Measurements from ENCODE around the gene IFITM5.
"Not testable (repeated sequence)": the region's sequence is repeated elsewhere in the genome, so short reads cannot be mapped to it uniquely, and the experiment has no call there.

DNA sequence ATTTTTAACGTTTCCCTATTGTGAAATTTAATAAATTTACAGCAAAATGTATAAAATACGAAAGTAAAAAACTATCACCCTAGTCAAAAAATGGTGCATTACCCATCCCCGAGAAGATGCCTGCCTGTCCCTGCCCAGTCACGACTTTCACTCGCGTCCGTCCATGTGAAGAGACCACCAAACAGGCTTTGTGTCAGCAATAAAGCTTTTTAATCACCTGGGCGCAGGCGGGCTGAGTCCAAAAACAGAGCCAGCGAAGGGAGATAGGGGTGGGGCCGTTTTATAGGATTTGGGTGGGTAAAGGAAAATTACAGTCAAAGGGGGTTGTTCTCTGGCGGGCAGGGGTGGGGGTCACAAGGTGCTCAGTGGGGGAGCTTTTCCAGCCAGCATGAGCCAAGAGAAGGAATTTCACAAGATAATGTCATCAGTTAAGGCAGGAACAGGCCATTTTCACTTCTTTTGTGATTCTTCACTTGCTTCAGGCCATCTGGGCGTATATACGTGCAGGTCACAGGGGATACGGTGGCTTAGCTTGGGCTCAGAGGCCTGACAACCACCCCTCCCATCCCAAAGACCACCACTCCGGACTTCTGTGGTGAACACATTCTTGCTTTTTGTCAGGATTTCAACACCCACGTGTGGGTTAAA lies 34.4 kb upstream of the IFITM5 start:
- TF ChIP-seq, protein P1, sequence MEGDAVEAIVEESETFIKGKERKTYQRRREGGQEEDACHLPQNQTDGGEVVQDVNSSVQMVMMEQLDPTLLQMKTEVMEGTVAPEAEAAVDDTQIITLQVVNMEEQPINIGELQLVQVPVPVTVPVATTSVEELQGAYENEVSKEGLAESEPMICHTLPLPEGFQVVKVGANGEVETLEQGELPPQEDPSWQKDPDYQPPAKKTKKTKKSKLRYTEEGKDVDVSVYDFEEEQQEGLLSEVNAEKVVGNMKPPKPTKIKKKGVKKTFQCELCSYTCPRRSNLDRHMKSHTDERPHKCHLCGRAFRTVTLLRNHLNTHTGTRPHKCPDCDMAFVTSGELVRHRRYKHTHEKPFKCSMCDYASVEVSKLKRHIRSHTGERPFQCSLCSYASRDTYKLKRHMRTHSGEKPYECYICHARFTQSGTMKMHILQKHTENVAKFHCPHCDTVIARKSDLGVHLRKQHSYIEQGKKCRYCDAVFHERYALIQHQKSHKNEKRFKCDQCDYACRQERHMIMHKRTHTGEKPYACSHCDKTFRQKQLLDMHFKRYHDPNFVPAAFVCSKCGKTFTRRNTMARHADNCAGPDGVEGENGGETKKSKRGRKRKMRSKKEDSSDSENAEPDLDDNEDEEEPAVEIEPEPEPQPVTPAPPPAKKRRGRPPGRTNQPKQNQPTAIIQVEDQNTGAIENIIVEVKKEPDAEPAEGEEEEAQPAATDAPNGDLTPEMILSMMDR (IDR thresholded peaks at IDR 0.05): not testable (repeated sequence)
- not testable (repeated sequence) for TF ChIP-seq POLR2A (IDR thresholded peaks at IDR 0.05)

Data from thyroid gland (tissue), 4 donors.